GM23338 (cell line): ENCODE measurements around the gene PAM16. TPM values are rescaled to one million over a fixed set of nuclear protein-coding genes. Genes with fewer than 3 reads are reported as not detected.

Source experiments
- ATAC-seq: fragments of 200-7000 bp; cut with Tn5 transposase; 3 replicates; pipeline ENCODE4 v1.9.1; 2020
- DNase-seq: peaks from one replicate; pipeline ENCODE4 v3.0.0-alpha.2; 2015; ENCODE audit warnings: low spot score
- H2AFZ ChIP-seq: fragments of 200-600 bp; sonication (generic); 2 replicates; pipeline ENCODE4 v1.8.0; 2016; ENCODE audit warnings: antibody characterized with exemption, mild to moderate bottlenecking, moderate library complexity
- H3F3A ChIP-seq: fragments of 200-600 bp; sonication (generic); replicated peaks from 2 replicates; pipeline ENCODE4 v1.8.0; 2017; ENCODE audit warnings: antibody characterized with exemption, mixed run types, low read depth
- H3K27ac ChIP-seq: fragments of 200-600 bp; sonication (generic); 2 replicates; pipeline ENCODE4 v1.6.1; 2016; ENCODE audit warnings: low read depth
- H3K27me3 ChIP-seq: fragments of 200-600 bp; sonication (generic); 2 replicates; pipeline ENCODE4 v1.8.0; 2016; ENCODE audit warnings: mild to moderate bottlenecking, mixed run types, moderate library complexity; ENCODE audit not compliant: insufficient read depth
- H3K36me3 ChIP-seq: fragments of 200-600 bp; sonication (generic); 2 replicates; pipeline ENCODE4 v1.8.0; 2016; ENCODE audit warnings: mild to moderate bottlenecking; ENCODE audit not compliant: insufficient read depth
- H3K4me1 ChIP-seq: fragments of 200-600 bp; sonication (generic); 2 replicates; pipeline ENCODE4 v1.8.0; 2016; ENCODE audit warnings: mild to moderate bottlenecking, moderate library complexity; ENCODE audit not compliant: insufficient read depth
- H3K4me2 ChIP-seq: fragments of 200-600 bp; sonication (generic); 2 replicates; pipeline ENCODE4 v1.7.1; 2017; ENCODE audit warnings: mixed run types
- H3K4me3 ChIP-seq: fragments of 200-600 bp; sonication (generic); 2 replicates; pipeline ENCODE4 v1.6.1; 2016; ENCODE audit warnings: mixed run types
- H3K79me2 ChIP-seq: fragments of 200-600 bp; sonication (generic); replicated peaks from 2 replicates; pipeline ENCODE4 v1.8.0; 2017; ENCODE audit warnings: mild to moderate bottlenecking; ENCODE audit not compliant: insufficient read depth
- H3K9me2 ChIP-seq: fragments of 200-600 bp; sonication (generic); 2 replicates; pipeline ENCODE4 v1.8.0; 2017; ENCODE audit not compliant: insufficient read depth
- H4K20me1 ChIP-seq: fragments of 200-600 bp; sonication (generic); replicated peaks from 2 replicates; pipeline ENCODE4 v1.8.0; 2017; ENCODE audit warnings: mild to moderate bottlenecking; ENCODE audit not compliant: insufficient read depth
- H3K27ac Mint-ChIP-seq: 2 replicates; pipeline ENCODE4 v1.8.0; 2020; ENCODE audit warnings: inconsistent platforms, mild to moderate bottlenecking, moderate library complexity, mixed read lengths
- H3K27me3 Mint-ChIP-seq: 3 replicates; pipeline ENCODE4 v1.8.0; 2022; ENCODE audit warnings: low read depth, mild to moderate bottlenecking, moderate library complexity, mixed read lengths, inconsistent platforms; ENCODE audit not compliant: insufficient read depth, poor library complexity
- H3K36me3 Mint-ChIP-seq: 3 replicates; pipeline ENCODE4 v1.8.0; 2021; ENCODE audit warnings: low read depth, mild to moderate bottlenecking, inconsistent platforms, moderate library complexity, mixed read lengths
- H3K4me1 Mint-ChIP-seq: 3 replicates; pipeline ENCODE4 v1.8.0; 2020; ENCODE audit warnings: mild to moderate bottlenecking, inconsistent platforms, mixed read lengths
- H3K4me3 Mint-ChIP-seq: 3 replicates; pipeline ENCODE4 v1.8.0; 2021; ENCODE audit warnings: moderate library complexity, mild to moderate bottlenecking, inconsistent platforms, mixed read lengths
- H3K9me3 Mint-ChIP-seq: 3 replicates; pipeline ENCODE4 v1.8.0; 2020; ENCODE audit warnings: moderate library complexity, mild to moderate bottlenecking, inconsistent platforms, mixed read lengths
- CREB1 ChIP-seq: fragments of 250-450 bp; sonication (Bioruptor Pico); IDR thresholded peaks from 2 replicates; pipeline ENCODE4 v1.5.0; 2020; ENCODE audit warnings: low read depth, mild to moderate bottlenecking, moderate library complexity
- EZH2 ChIP-seq: fragments of 200-600 bp; sonication (generic); IDR thresholded peaks from one replicate; pipeline ENCODE4 v1.8.0; 2017; ENCODE audit warnings: antibody characterized with exemption, mild to moderate bottlenecking, low read depth; ENCODE audit not compliant: unreplicated experiment
- EZH2phosphoT487 ChIP-seq: fragments of 200-600 bp; sonication (generic); IDR thresholded peaks from one replicate; pipeline ENCODE4 v1.8.1; 2018; ENCODE audit warnings: antibody characterized with exemption; ENCODE audit not compliant: unreplicated experiment
- NANOG ChIP-seq: IDR thresholded peaks from 2 replicates; pipeline ENCODE4 v1.6.1; 2016; ENCODE audit warnings: antibody characterized with exemption, borderline replicate concordance
- POLR2AphosphoS5 ChIP-seq: IDR thresholded peaks from 2 replicates; pipeline ENCODE4 v1.6.1; 2016; ENCODE audit warnings: antibody characterized with exemption, low read depth
- STAT1 ChIP-seq: IDR thresholded peaks from one replicate; pipeline ENCODE4 v1.6.1; 2016; ENCODE audit warnings: antibody characterized with exemption; ENCODE audit not compliant: unreplicated experiment
- ZNF114 ChIP-seq: fragments of 250-450 bp; sonication (Bioruptor Pico); IDR thresholded peaks from 2 replicates; pipeline ENCODE4 v1.5.0; 2020; ENCODE audit warnings: mild to moderate bottlenecking, moderate library complexity
- ZNF331 ChIP-seq: fragments of 250-450 bp; sonication (Bioruptor Pico); IDR thresholded peaks from 2 replicates; pipeline ENCODE4 v1.5.0; 2020; ENCODE audit warnings: low read depth, mild to moderate bottlenecking, moderate library complexity
- ZNF462 ChIP-seq: fragments of 250-450 bp; sonication (Bioruptor Pico); IDR thresholded peaks from 2 replicates; pipeline ENCODE4 v1.5.0; 2020; ENCODE audit warnings: mild to moderate bottlenecking, moderate library complexity
- polyA plus RNA-seq: library from polyadenylated mRNA; unstranded; fragments of >200 nt; fragmentation: Nextera tagmentation; extraction: Ambion mirVana; gene quantifications from 2 replicates; pipeline ENCODE4 v1.2.1, GENCODE V29; 2016
- total RNA-seq: library from RNA; depleted of rRNA; stranded (reverse); fragments of >200 nt; shearing (Covaris generic); gene quantifications from 2 replicates; pipeline ENCODE4 v1.2.3, GENCODE V29; 2014

Gene PAM16
- total and polyA plus RNA-seq, 2 experiments from 2014 or later = 84.1 to 283 TPM

DNA sequence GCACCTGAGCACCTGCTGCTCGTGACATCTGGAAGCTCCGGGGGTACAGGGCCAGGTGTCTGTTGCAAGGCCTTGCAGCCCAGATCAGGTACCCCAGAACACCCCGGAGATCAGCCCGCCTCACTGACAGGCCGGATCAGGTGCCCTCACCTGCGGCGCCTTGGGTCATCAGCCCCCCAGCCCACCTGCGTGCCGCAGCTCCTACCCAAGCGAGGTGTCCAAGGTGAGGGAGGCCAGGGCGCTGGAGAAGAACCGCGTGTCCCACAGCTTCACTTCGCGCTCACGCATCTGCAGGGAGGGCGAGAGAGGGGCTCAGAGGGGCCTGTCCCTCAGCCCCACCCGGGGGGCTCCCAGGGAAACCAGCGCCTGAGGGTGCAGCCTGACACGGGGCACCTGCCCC lies 36.7 kb upstream of the PAM16 start (continued):
- TF ChIP-seq ZNF462 (CRISPR knock-in tag) (no peak), ZNF331 (no peak), STAT1 (no peak), EZH2phosphoT487 (no peak), ZNF114 (CRISPR knock-in tag) (no peak), EZH2 (no peak)

- Histone ChIP-seq H3K36me3 (no peaks in the 10 kb centered on the region), H3K79me2 (no peaks in the 10 kb centered on the region), H3K27me3 (no peaks in the 10 kb centered on the region), H3K9me2 (no peaks in the 10 kb centered on the region), H3K27ac (no peak overlapping the region), H3K4me3 (no peak overlapping the region), H2AFZ (no peak overlapping the region), H3F3A (peaks cover 21% of the 10 kb centered on the region), H4K20me1 (no peaks in the 10 kb centered on the region), H3K4me2 (no peak overlapping the region), H3K4me1 (peaks cover 26% of the 10 kb centered on the region)
- H3K4me3 Mint-ChIP-seq = no peak overlapping the region
- H3K27ac Mint-ChIP-seq = no peak overlapping the region; the same call in 1 of the 2 replicates
- no peaks in the 10 kb centered on the region for H3K9me3 Mint-ChIP-seq
- DNase-seq = no peak
- ATAC-seq = no peak
- peaks cover 31% of the 10 kb centered on the region for H3K4me1 Mint-ChIP-seq
- no peaks in the 10 kb centered on the region; the same call in 2 of the 3 replicates for H3K36me3 Mint-ChIP-seq
- peaks cover 10% of the 10 kb centered on the region for H3K27me3 Mint-ChIP-seq
- TF ChIP-seq NANOG (no peak), CREB1 (no peak), ZNF462 (CRISPR knock-in tag) (no peak), POLR2AphosphoS5 (no peak), STAT1 (no peak)
Observed at GRCh38 chr16:4386951-4387565, 35.9 kb upstream of the PAM16 start.
